Measurements from ENCODE around the gene TMEM181.

TMEM181 gene

GRCh38 chr6:158639056-158639455 is 79.2 kb downstream of the TMEM181 start:
- Histone ChIP-seq H3K4me1 (ENCODE audit: insufficient read depth, low read length) (peaks cover 29% of the 10 kb centered on the region), H3K9me3 (ENCODE audit: low read length) (no peaks in the 10 kb centered on the region), H3K27ac (ENCODE audit: low read depth, low read length) (no peak overlapping the region)

GRCh38 chr6:158640519-158640918 is 80.6 kb downstream of the TMEM181 start:
- Histone ChIP-seq H3K4me1 (ENCODE audit: insufficient read depth, low read length) (peaks cover 34% of the 10 kb centered on the region), H3K4me3 (ENCODE audit: low read depth in 1 of 2, low read length in 2 of 2) (no peak overlapping the region), H3K36me3 (ENCODE audit: insufficient read depth, low read length) (peaks cover 26% of the 10 kb centered on the region), H3K27ac (ENCODE audit: low read depth, low read length) (no peak overlapping the region), H3K9me3 (ENCODE audit: low read length) (no peaks in the 10 kb centered on the region), H3K27me3 (ENCODE audit: control insufficient read depth in 1 of 2, insufficient read depth in 2 of 2, low read length in 2 of 2) (no peaks in the 10 kb centered on the region), H3K9ac (ENCODE audit: low read length) (no peak overlapping the region)

More at GRCh38 chr6:158639056-158639455, 79.2 kb downstream of the TMEM181 start:
- Histone ChIP-seq H3K4me3 (ENCODE audit: low read depth in 1 of 2, low read length in 2 of 2) (no peak overlapping the region), H3K36me3 (ENCODE audit: insufficient read depth, low read length) (peaks cover 41% of the 10 kb centered on the region), H3K9ac (ENCODE audit: low read length) (no peak overlapping the region), H3K27me3 (ENCODE audit: control insufficient read depth in 1 of 2, insufficient read depth in 2 of 2, low read length in 2 of 2) (no peaks in the 10 kb centered on the region)

- Histone ChIP-seq H3K9me3 (ENCODE audit: low read length) (no peaks in the 10 kb centered on the region), H3K4me3 (ENCODE audit: low read depth in 1 of 2, low read length in 2 of 2) (peak overlapping the region in 1 of 2 donors; percentile 42), H3K4me1 (ENCODE audit: insufficient read depth, low read length) (peaks cover 34% of the 10 kb centered on the region), H3K9ac (ENCODE audit: low read length) (peak overlapping the region; percentile 5), H3K27me3 (ENCODE audit: control insufficient read depth in 1 of 2, insufficient read depth in 2 of 2, low read length in 2 of 2) (no peaks in the 10 kb centered on the region), H3K36me3 (ENCODE audit: insufficient read depth, low read length) (peaks cover 14% of the 10 kb centered on the region), H3K27ac (ENCODE audit: low read depth, low read length) (peak overlapping the region; percentile 9)
Observed at GRCh38 chr6:158642097-158642601, 82.3 kb downstream of the TMEM181 start.

GRCh38 chr6:158643836-158644230 is 83.9 kb downstream of the TMEM181 start:
- peaks cover 8% of the 10 kb centered on the region for H3K36me3 ChIP-seq (ENCODE audit: insufficient read depth, low read length)
- no peaks in the 10 kb centered on the region for H3K27me3 ChIP-seq (ENCODE audit: control insufficient read depth in 1 of 2, insufficient read depth in 2 of 2, low read length in 2 of 2)
- peak overlapping the region; percentile 95 for H3K27ac ChIP-seq (ENCODE audit: low read depth, low read length)
- peaks cover 34% of the 10 kb centered on the region for H3K4me1 ChIP-seq (ENCODE audit: insufficient read depth, low read length)
- H3K9me3 ChIP-seq (ENCODE audit: low read length), result no peaks in the 10 kb centered on the region
- H3K4me3 ChIP-seq (ENCODE audit: low read depth in 1 of 2, low read length in 2 of 2), result peak overlapping the region; percentile 74 to 93
- H3K9ac ChIP-seq (ENCODE audit: low read length), result peak overlapping the region; percentile 85

- Histone ChIP-seq H3K9ac (ENCODE audit: low read length) (peak within 1 kb of the TSS; percentile 85), H3K27ac (ENCODE audit: low read depth, low read length) (peak within 1 kb of the TSS; percentile 95), H3K36me3 (ENCODE audit: insufficient read depth, low read length) (peaks cover 8% of the 10 kb centered on the region), H3K4me1 (ENCODE audit: insufficient read depth, low read length) (peaks cover 34% of the 10 kb centered on the region), H3K4me3 (ENCODE audit: low read depth in 1 of 2, low read length in 2 of 2) (peak within 1 kb of the TSS; percentile 74 to 93), H3K9me3 (ENCODE audit: low read length) (no peaks in the 10 kb centered on the region), H3K27me3 (ENCODE audit: control insufficient read depth in 1 of 2, insufficient read depth in 2 of 2, low read length in 2 of 2) (no peaks in the 10 kb centered on the region)
Observed at GRCh38 chr6:158644231-158645063, 84.6 kb downstream of the TMEM181 start, which contains the start of gene DYNLT1. DYNLT1 (minus strand) TSS chr6:158644743; CDS start chr6:158644708, 35 bp downstream.

- peak overlapping the region; percentile 74 to 93 for H3K4me3 ChIP-seq (ENCODE audit: low read depth in 1 of 2, low read length in 2 of 2)
- H3K4me1 ChIP-seq (ENCODE audit: insufficient read depth, low read length), result peaks cover 33% of the 10 kb centered on the region
- peaks cover 4% of the 10 kb centered on the region for H3K36me3 ChIP-seq (ENCODE audit: insufficient read depth, low read length)
- H3K9ac ChIP-seq (ENCODE audit: low read length), result peak overlapping the region; percentile 66
- no peaks in the 10 kb centered on the region for H3K9me3 ChIP-seq (ENCODE audit: low read length)
- H3K27ac ChIP-seq (ENCODE audit: low read depth, low read length), result peak overlapping the region; percentile 95
- no peaks in the 10 kb centered on the region for H3K27me3 ChIP-seq (ENCODE audit: control insufficient read depth in 1 of 2, insufficient read depth in 2 of 2, low read length in 2 of 2)
Observed at GRCh38 chr6:158645064-158646022, 85.5 kb downstream of the TMEM181 start.

GRCh38 chr6:158646023-158646910 is 86.4 kb downstream of the TMEM181 start:
- Histone ChIP-seq H3K36me3 (ENCODE audit: insufficient read depth, low read length) (no peaks in the 10 kb centered on the region), H3K4me1 (ENCODE audit: insufficient read depth, low read length) (peaks cover 24% of the 10 kb centered on the region), H3K27ac (ENCODE audit: low read depth, low read length) (no peak overlapping the region), H3K27me3 (ENCODE audit: control insufficient read depth in 1 of 2, insufficient read depth in 2 of 2, low read length in 2 of 2) (no peaks in the 10 kb centered on the region), H3K9ac (ENCODE audit: low read length) (no peak overlapping the region), H3K4me3 (ENCODE audit: low read depth in 1 of 2, low read length in 2 of 2) (no peak overlapping the region), H3K9me3 (ENCODE audit: low read length) (no peaks in the 10 kb centered on the region)

GRCh38 chr6:158647501-158647900 is 87.6 kb downstream of the TMEM181 start:
- Histone ChIP-seq H3K36me3 (ENCODE audit: insufficient read depth, low read length) (no peaks in the 10 kb centered on the region), H3K27me3 (ENCODE audit: control insufficient read depth in 1 of 2, insufficient read depth in 2 of 2, low read length in 2 of 2) (no peaks in the 10 kb centered on the region), H3K27ac (ENCODE audit: low read depth, low read length) (no peak overlapping the region), H3K4me3 (ENCODE audit: low read depth in 1 of 2, low read length in 2 of 2) (no peak overlapping the region), H3K9ac (ENCODE audit: low read length) (no peak overlapping the region), H3K9me3 (ENCODE audit: low read length) (no peaks in the 10 kb centered on the region), H3K4me1 (ENCODE audit: insufficient read depth, low read length) (peaks cover 15% of the 10 kb centered on the region)

GRCh38 chr6:158648682-158649131 is 88.8 kb downstream of the TMEM181 start:
- no peaks in the 10 kb centered on the region for H3K36me3 ChIP-seq (ENCODE audit: insufficient read depth, low read length)
- H3K4me1 ChIP-seq (ENCODE audit: insufficient read depth, low read length), result peaks cover 6% of the 10 kb centered on the region
- no peak overlapping the region for H3K27ac ChIP-seq (ENCODE audit: low read depth, low read length)
- no peaks in the 10 kb centered on the region for H3K9me3 ChIP-seq (ENCODE audit: low read length)
- H3K27me3 ChIP-seq (ENCODE audit: control insufficient read depth in 1 of 2, insufficient read depth in 2 of 2, low read length in 2 of 2), result no peaks in the 10 kb centered on the region
- H3K4me3 ChIP-seq (ENCODE audit: low read depth in 1 of 2, low read length in 2 of 2), result no peak overlapping the region
- H3K9ac ChIP-seq (ENCODE audit: low read length), result no peak overlapping the region

GRCh38 chr6:158649289-158650143 is 89.6 kb downstream of the TMEM181 start, which contains the start of gene SYTL3:
SYTL3 (plus strand) TSS chr6:158650054; CDS start chr6:158663269, 13,215 bp downstream.
- H3K36me3 ChIP-seq (ENCODE audit: insufficient read depth, low read length), result no peaks in the 10 kb centered on the region
- no peak within 1 kb of the TSS for H3K9ac ChIP-seq (ENCODE audit: low read length)

More at GRCh38 chr6:158649289-158650143, 89.6 kb downstream of the TMEM181 start, which contains the start of gene SYTL3:
- H3K27me3 ChIP-seq (ENCODE audit: control insufficient read depth in 1 of 2, insufficient read depth in 2 of 2, low read length in 2 of 2), result no peaks in the 10 kb centered on the region
- no peaks in the 10 kb centered on the region for H3K9me3 ChIP-seq (ENCODE audit: low read length)
- no peak within 1 kb of the TSS for H3K27ac ChIP-seq (ENCODE audit: low read depth, low read length)
- no peak within 1 kb of the TSS for H3K4me3 ChIP-seq (ENCODE audit: low read depth in 1 of 2, low read length in 2 of 2)
- H3K4me1 ChIP-seq (ENCODE audit: insufficient read depth, low read length), result peaks cover 13% of the 10 kb centered on the region
